Epithelial cell of prostate (primary cell): Measurements from ENCODE around the gene TROAP.
"Not testable (repeated sequence)": the region's sequence is repeated elsewhere in the genome, so short reads cannot be mapped to it uniquely, and the experiment has no call there.

Experiments used
- DNase-seq: peaks from one replicate; pipeline ENCODE4 v3.0.0-alpha.2; 2011; ENCODE audit warnings: low read depth, low spot score
- H3K27ac ChIP-seq: fragments of 450-650 bp; 2 replicates; pipeline ENCODE4 v1.5.1; 2017; ENCODE audit warnings: mild to moderate bottlenecking

TROAP gene

GRCh38 chr12:49322708-49323523 lies at the start of gene TROAP:
TSS of gene TROAP (plus strand) at chr12:49323255. CDS start at chr12:49323609, 354 bp downstream.
- H3K27ac ChIP-seq: peak within 1 kb of the TSS; percentile 35
- DNase-seq: peak; percentile 89

GRCh38 chr12:49273726-49274395 lies 49.2 kb upstream of the TROAP start:
- no peak overlapping the region for H3K27ac ChIP-seq
- no peak for DNase-seq

- H3K27ac ChIP-seq: no peak overlapping the region
- no peak for DNase-seq
Observed at GRCh38 chr12:49274396-49275069, 48.5 kb upstream of the TROAP start.

GRCh38 chr12:49276304-49277290 lies 46.5 kb upstream of the TROAP start:
- DNase-seq: no peak
- H3K27ac ChIP-seq: peak overlapping the region; percentile 2

- H3K27ac ChIP-seq: no peak overlapping the region
- no peak for DNase-seq
Observed at GRCh38 chr12:49277466-49277865, 45.6 kb upstream of the TROAP start.

- H3K27ac ChIP-seq: no peak overlapping the region
Observed at GRCh38 chr12:49279706-49280159, 43.3 kb upstream of the TROAP start.

GRCh38 chr12:49280545-49280944 lies 42.5 kb upstream of the TROAP start:
- H3K27ac ChIP-seq, DNase-seq: not testable (repeated sequence)

More at GRCh38 chr12:49279706-49280159, 43.3 kb upstream of the TROAP start:
- DNase-seq: no peak

GRCh38 chr12:49282302-49282701 lies 40.8 kb upstream of the TROAP start:
- H3K27ac ChIP-seq: no peak overlapping the region
- DNase-seq: no peak

GRCh38 chr12:49282740-49283375 lies 40.2 kb upstream of the TROAP start:
- not testable (repeated sequence) for DNase-seq, H3K27ac ChIP-seq

- DNase-seq: no peak
- H3K27ac ChIP-seq: no peak overlapping the region
Observed at GRCh38 chr12:49283541-49284429, 39.3 kb upstream of the TROAP start.

- DNase-seq: no peak
- no peak overlapping the region for H3K27ac ChIP-seq
Observed at GRCh38 chr12:49284672-49285071, 38.4 kb upstream of the TROAP start.

- no peak for DNase-seq
- H3K27ac ChIP-seq: no peak overlapping the region
Observed at GRCh38 chr12:49287876-49288275, 35.2 kb upstream of the TROAP start.

GRCh38 chr12:49288412-49288853 lies 34.6 kb upstream of the TROAP start:
- no peak overlapping the region for H3K27ac ChIP-seq

GRCh38 chr12:49288922-49289555 lies 34.0 kb upstream of the TROAP start:
- H3K27ac ChIP-seq: no peak overlapping the region
- DNase-seq: peak; percentile 39

More at GRCh38 chr12:49288412-49288853, 34.6 kb upstream of the TROAP start:
- no peak for DNase-seq

GRCh38 chr12:49292729-49293055 lies 30.4 kb upstream of the TROAP start:
- DNase-seq: no peak
- no peak overlapping the region for H3K27ac ChIP-seq

- H3K27ac ChIP-seq: no peak overlapping the region
- DNase-seq: no peak
Observed at GRCh38 chr12:49293056-49293956, 29.7 kb upstream of the TROAP start.
